ENCODE results near the gene RASAL1. TPM values are rescaled to one million over a fixed set of nuclear protein-coding genes. Genes with fewer than 3 reads are reported as not detected.

RASAL1 gene
- total and polyA plus RNA-seq, 4 experiments from 2014 or later = 0.10 to 1.4 (median 0.63) TPM

DNA sequence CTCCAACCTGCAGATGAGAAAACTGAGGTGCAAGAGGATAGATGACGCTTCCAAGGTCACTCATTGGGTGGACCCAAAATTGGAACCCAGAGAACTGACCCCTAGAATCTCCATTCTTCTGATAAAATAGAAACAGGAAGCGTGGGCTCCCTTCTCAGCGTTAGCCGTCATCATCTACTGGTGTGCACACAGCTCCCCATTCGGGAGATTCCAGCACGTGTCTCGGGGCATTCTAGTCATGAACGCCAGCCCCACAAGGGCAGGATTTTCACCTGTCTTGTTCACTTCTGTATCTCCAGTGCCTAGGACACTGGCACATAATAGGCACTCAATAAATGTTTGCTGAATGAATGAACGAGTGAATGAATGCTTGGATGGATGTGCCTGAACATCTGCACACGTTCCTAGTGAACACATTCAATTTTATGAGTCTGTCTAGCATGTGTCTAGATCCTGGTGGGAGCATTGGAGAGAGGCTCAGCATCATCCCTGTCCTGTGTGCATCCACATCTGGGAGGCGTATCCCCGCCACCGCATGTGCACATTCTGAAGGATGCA, 30.5 kb downstream of the RASAL1 start:
- ChIA-PET POLR2A (ENCODE audit: partially characterized antibody) (interaction anchor here (1.4 to 2.0 kb wide), 2 partner anchors 48 to 80 kb away, joined by 5 to 11 read pairs; partner anchors contain the start of genes DDX54 and RITA1), CTCF (ENCODE audit: partially characterized antibody) (interaction anchor here (10.1 kb wide), 1 partner anchor 58 kb away, joined by 139 read pairs; no protein-coding TSS in a partner anchor)
- H3K4me1 Mint-ChIP-seq = peaks cover 9 to 27% (median 15%) of the 10 kb centered on the region in 4 donors
- H3K4me3 ChIP-seq (ENCODE audit: low read length in 2 of 2) = no peak overlapping the region
- no peaks in the 10 kb centered on the region for H3K9me3 Mint-ChIP-seq
- intact Hi-C loops (cut with micrococcal nuclease) = loop anchor here (5.0 kb wide), 1 partner anchor 47 kb away; no protein-coding TSS in a partner anchor
- H3K27ac Mint-ChIP-seq = peak overlapping the region in 3 of 7 donors; percentile 18 to 74 (median 46)
- peak overlapping the region in 6 of 8 donors; percentile 15 to 62 (median 49) for H3K4me3 Mint-ChIP-seq
- peaks cover 0 to 1% of the 10 kb centered on the region in 2 donors for H3K27me3 Mint-ChIP-seq
- no peak overlapping the region for H3K27ac ChIP-seq (ENCODE audit: low read depth, low read length)
- H3K4me1 ChIP-seq (ENCODE audit: insufficient read depth, low read length) = peaks cover 6% of the 10 kb centered on the region
- H3K36me3 Mint-ChIP-seq = no peaks in the 10 kb centered on the region
- H3K36me3 ChIP-seq (ENCODE audit: insufficient read depth, low read length) = no peaks in the 10 kb centered on the region
- no peaks in the 10 kb centered on the region for H3K9me3 ChIP-seq (ENCODE audit: control insufficient read depth in 1 of 2, low read length in 2 of 2)
- H3K27me3 ChIP-seq (ENCODE audit: insufficient read depth, low read length) = no peaks in the 10 kb centered on the region
- no peak for DNase-seq

DNA sequence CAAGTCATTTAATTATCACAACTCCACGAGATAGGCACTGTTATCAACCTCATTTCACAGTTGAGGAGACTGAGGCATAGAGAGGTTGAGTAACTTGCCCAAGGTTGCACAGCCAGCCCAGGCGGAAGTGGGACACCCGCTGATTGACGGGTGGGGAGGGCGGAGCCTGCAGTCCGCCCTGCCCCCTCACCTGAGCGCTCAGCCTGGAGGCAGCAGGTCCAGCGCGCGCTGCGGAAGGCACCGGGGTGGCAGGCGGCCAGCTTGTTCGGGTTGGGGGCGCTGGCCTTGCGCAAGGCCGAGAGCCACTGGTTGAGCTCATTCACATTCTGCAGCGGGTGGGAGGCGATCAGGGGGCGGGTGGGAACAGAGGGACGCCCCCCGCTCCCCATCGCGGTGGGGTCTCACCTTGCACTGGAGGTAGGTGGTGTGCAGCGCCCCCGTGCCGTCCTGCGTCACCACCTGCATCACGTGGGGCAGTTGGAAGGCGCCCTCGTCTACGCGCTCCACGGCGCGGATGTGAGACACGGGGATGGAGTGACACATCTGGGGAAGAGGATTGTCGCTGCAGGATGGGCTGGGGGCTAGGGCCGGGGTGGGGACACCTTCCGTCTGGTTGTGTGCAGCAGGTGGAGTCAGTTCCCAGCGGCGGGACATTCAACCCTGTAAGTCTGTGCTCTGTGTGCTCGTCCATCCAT, 31.7 kb downstream of the RASAL1 start:
- ChIA-PET CTCF (ENCODE audit: partially characterized antibody) (interaction anchor here (0.6 to 10.1 kb wide), 6 partner anchors 8 to 89 kb away, joined by 3 to 139 read pairs (median 4); no protein-coding TSS in a partner anchor), POLR2A (ENCODE audit: partially characterized antibody) (interaction anchor here (0.7 to 2.0 kb wide), 5 partner anchors 17 to 126 kb away, joined by 3 to 11 read pairs (median 3); partner anchors contain the start of genes DDX54 and RITA1)
- Histone ChIP-seq H3K9me3 (ENCODE audit: control insufficient read depth in 1 of 2, low read length in 2 of 2) (no peaks in the 10 kb centered on the region), H3K27ac (ENCODE audit: low read depth, low read length) (peak overlapping the region; percentile 1), H3K4me3 (ENCODE audit: low read length in 2 of 2) (peak overlapping the region in 1 of 2 donors; percentile 64), H3K4me1 (ENCODE audit: insufficient read depth, low read length) (peaks cover 6% of the 10 kb centered on the region), H3K27me3 (ENCODE audit: insufficient read depth, low read length) (no peaks in the 10 kb centered on the region), H3K36me3 (ENCODE audit: insufficient read depth, low read length) (no peaks in the 10 kb centered on the region)
- intact Hi-C loops (cut with micrococcal nuclease) = loop anchor here (1.0 to 5.0 kb wide), 2 partner anchors 48 to 56 kb away; no protein-coding TSS in a partner anchor
- peaks cover 9 to 24% (median 14%) of the 10 kb centered on the region in 4 donors for H3K4me1 Mint-ChIP-seq
- peaks cover 0 to 1% of the 10 kb centered on the region in 2 donors for H3K27me3 Mint-ChIP-seq
- H3K4me3 Mint-ChIP-seq = peak overlapping the region; percentile 80 to 89 (median 86)
- no peaks in the 10 kb centered on the region for H3K9me3 Mint-ChIP-seq
- peak; percentile 67 to 78 (median 74) for DNase-seq
- peak overlapping the region; percentile 66 to 94 (median 87) for H3K27ac Mint-ChIP-seq
- H3K36me3 Mint-ChIP-seq = no peaks in the 10 kb centered on the region

DNA sequence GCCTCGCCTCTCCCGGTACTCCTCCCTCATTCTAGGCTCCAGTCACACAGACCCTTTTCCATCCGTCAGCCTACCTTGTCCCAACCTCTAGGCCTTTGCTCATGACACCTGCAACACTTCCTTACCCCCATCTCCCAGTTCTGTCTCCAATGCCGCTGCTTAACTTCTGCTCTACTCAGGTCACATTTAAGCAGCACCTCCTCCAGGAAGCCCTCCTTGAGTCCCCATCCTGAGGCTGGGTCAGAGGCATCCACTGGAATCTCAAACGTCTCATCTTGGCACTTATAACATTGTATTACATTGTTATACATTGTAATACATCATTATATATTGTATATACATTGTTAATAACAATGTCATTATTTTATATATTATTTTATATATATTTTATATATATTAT, 32.8 kb downstream of the RASAL1 start:
- Histone ChIP-seq H3K4me1 (ENCODE audit: insufficient read depth, low read length) (peaks cover 16% of the 10 kb centered on the region), H3K27ac (ENCODE audit: low read depth, low read length) (no peak overlapping the region), H3K9me3 (ENCODE audit: control insufficient read depth in 1 of 2, low read length in 2 of 2) (no peaks in the 10 kb centered on the region), H3K36me3 (ENCODE audit: insufficient read depth, low read length) (no peaks in the 10 kb centered on the region), H3K4me3 (ENCODE audit: low read length in 2 of 2) (no peak overlapping the region), H3K27me3 (ENCODE audit: insufficient read depth, low read length) (no peaks in the 10 kb centered on the region)
- no peaks in the 10 kb centered on the region for H3K36me3 Mint-ChIP-seq
- peaks cover 0 to 1% of the 10 kb centered on the region in 2 donors for H3K27me3 Mint-ChIP-seq
- no peak for DNase-seq
- H3K27ac Mint-ChIP-seq = peak overlapping the region in 3 of 7 donors; percentile 41 to 82 (median 75)
- CTCF ChIA-PET (ENCODE audit: partially characterized antibody) = interaction anchor here (1.0 to 10.1 kb wide), 3 partner anchors 51 to 72 kb away, joined by 4 to 139 read pairs (median 5); no protein-coding TSS in a partner anchor
- peak overlapping the region in 1 of 8 donors; percentile 22 for H3K4me3 Mint-ChIP-seq
- intact Hi-C loops (cut with micrococcal nuclease) = loop anchor here (1.0 to 5.0 kb wide), 2 partner anchors 49 to 55 kb away; no protein-coding TSS in a partner anchor
- no peaks in the 10 kb centered on the region for H3K9me3 Mint-ChIP-seq
- POLR2A ChIA-PET (ENCODE audit: partially characterized antibody) = interaction anchor here (0.7 kb wide), 1 partner anchor 15 kb away, joined by 3 read pairs; no protein-coding TSS in a partner anchor
- peaks cover 13 to 29% (median 22%) of the 10 kb centered on the region in 4 donors for H3K4me1 Mint-ChIP-seq

DNA sequence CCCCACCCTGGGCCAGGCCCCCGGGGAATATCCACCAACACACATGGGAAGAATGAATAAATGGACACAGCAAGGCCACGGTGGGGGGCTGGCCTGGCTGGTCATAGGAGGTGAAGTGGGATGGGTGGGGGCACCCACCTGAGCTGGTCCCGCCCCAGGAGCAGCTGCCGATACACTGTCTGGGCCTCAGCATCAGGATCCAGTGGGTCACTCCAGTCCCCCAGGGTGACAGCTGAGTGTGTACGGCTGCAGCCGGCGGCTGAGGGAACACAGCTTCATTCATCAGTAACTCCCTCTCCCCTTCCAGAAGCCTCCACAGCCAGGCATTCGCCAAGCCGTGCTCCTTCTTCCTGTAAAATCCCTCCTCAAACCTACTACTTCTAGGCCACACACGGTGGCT, 33.8 kb downstream of the RASAL1 start:
- Mint-ChIP-seq H3K4me1 (peaks cover 15 to 34% (median 20%) of the 10 kb centered on the region in 4 donors), H3K36me3 (peaks cover 0 to 3% of the 10 kb centered on the region in 2 donors), H3K27ac (peak overlapping the region in 1 of 7 donors; percentile 55), H3K9me3 (no peaks in the 10 kb centered on the region), H3K27me3 (peaks cover 0 to 1% of the 10 kb centered on the region in 2 donors), H3K4me3 (no peak overlapping the region)
- ChIA-PET CTCF (ENCODE audit: partially characterized antibody) (interaction anchor here (2.5 to 10.1 kb wide), 2 partner anchors 54 to 73 kb away, joined by 13 to 139 read pairs; no protein-coding TSS in a partner anchor), POLR2A (ENCODE audit: partially characterized antibody) (interaction anchor here (0.6 kb wide), 1 partner anchor 156 kb away, joined by 3 read pairs; no protein-coding TSS in a partner anchor)
- H3K4me1 ChIP-seq (ENCODE audit: insufficient read depth, low read length) = peaks cover 17% of the 10 kb centered on the region
- H3K4me3 ChIP-seq (ENCODE audit: low read length in 2 of 2) = no peak overlapping the region
- H3K36me3 ChIP-seq (ENCODE audit: insufficient read depth, low read length) = no peaks in the 10 kb centered on the region
- no peaks in the 10 kb centered on the region for H3K27me3 ChIP-seq (ENCODE audit: insufficient read depth, low read length)
- no peak for DNase-seq
- no peak overlapping the region for H3K27ac ChIP-seq (ENCODE audit: low read depth, low read length)
- intact Hi-C loops (cut with micrococcal nuclease) = loop anchor here (5.0 kb wide), 1 partner anchor 51 kb away; no protein-coding TSS in a partner anchor
- no peaks in the 10 kb centered on the region for H3K9me3 ChIP-seq (ENCODE audit: control insufficient read depth in 1 of 2, low read length in 2 of 2)

DNA sequence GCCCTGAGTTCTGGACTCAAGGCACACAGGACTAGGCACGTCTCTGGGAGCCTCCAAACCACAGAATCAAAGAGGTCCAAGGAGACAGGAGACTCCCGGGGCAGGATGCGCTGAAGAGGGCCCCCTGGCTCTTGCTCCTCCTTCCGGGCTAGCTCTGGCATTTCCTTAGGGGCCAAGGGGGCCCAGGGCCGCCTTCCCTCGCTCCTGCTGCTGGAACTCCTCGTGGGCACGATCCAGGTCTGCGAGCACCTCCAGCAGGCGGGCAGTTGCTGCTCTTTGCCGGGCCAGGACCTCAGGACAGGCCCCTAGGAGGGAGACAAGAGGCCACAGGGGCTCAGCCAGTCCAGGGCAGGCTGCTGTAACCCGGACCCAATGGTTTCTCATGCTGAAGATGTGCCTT, 35.8 kb downstream of the RASAL1 start:
- Mint-ChIP-seq H3K27me3 (peaks cover 0 to 1% of the 10 kb centered on the region in 2 donors), H3K36me3 (peaks cover 0 to 8% of the 10 kb centered on the region in 2 donors), H3K4me3 (no peak overlapping the region), H3K27ac (no peak overlapping the region), H3K9me3 (no peaks in the 10 kb centered on the region), H3K4me1 (peaks cover 18 to 41% (median 23%) of the 10 kb centered on the region in 4 donors)
- no peak overlapping the region for H3K4me3 ChIP-seq (ENCODE audit: low read length in 2 of 2)
- POLR2A ChIA-PET (ENCODE audit: partially characterized antibody) = no interaction called here
- H3K4me1 ChIP-seq (ENCODE audit: insufficient read depth, low read length) = peaks cover 17% of the 10 kb centered on the region
- intact Hi-C loops (cut with micrococcal nuclease) = loop anchor here (2.0 to 10.0 kb wide), 3 partner anchors 53 to 105 kb away; no protein-coding TSS in a partner anchor
- DNase-seq = no peak
- H3K27ac ChIP-seq (ENCODE audit: low read depth, low read length) = no peak overlapping the region
- CTCF ChIA-PET (ENCODE audit: partially characterized antibody) = interaction anchor here (2.1 to 10.1 kb wide), 5 partner anchors 10 to 199 kb away, joined by 8 to 139 read pairs (median 15); partner anchors contain the start of gene DTX1
- H3K36me3 ChIP-seq (ENCODE audit: insufficient read depth, low read length) = no peaks in the 10 kb centered on the region
- no peaks in the 10 kb centered on the region for H3K9me3 ChIP-seq (ENCODE audit: control insufficient read depth in 1 of 2, low read length in 2 of 2)
- no peaks in the 10 kb centered on the region for H3K27me3 ChIP-seq (ENCODE audit: insufficient read depth, low read length)

DNA sequence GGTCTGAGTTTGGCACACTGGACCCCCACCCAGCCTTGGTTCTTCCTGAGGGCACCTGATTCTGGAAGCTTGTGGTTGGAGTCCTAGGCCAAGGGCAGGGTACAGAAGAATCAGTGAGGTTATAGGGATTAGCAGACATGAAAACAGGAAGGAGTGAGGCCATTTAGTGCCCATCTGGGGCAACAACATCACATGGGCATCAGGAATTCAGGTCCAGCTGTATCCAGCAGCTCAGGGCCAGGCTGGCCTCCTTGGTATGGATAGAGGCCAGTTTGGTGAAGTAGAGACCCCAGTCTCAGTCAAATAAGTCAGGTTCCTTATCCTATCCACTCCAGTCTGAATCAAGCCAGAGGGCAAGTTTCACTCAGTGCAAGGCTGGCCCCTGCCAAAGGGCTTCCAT, 36.2 kb downstream of the RASAL1 start:
- Histone ChIP-seq H3K27me3 (ENCODE audit: insufficient read depth, low read length) (no peaks in the 10 kb centered on the region), H3K4me1 (ENCODE audit: insufficient read depth, low read length) (peaks cover 17% of the 10 kb centered on the region), H3K27ac (ENCODE audit: low read depth, low read length) (no peak overlapping the region), H3K4me3 (ENCODE audit: low read length in 2 of 2) (no peak overlapping the region), H3K9me3 (ENCODE audit: control insufficient read depth in 1 of 2, low read length in 2 of 2) (no peaks in the 10 kb centered on the region), H3K36me3 (ENCODE audit: insufficient read depth, low read length) (no peaks in the 10 kb centered on the region)
- Mint-ChIP-seq H3K9me3 (no peaks in the 10 kb centered on the region), H3K27me3 (peaks cover 0 to 1% of the 10 kb centered on the region in 2 donors), H3K36me3 (peaks cover 0 to 8% of the 10 kb centered on the region in 2 donors), H3K4me1 (peaks cover 17 to 41% (median 21%) of the 10 kb centered on the region in 4 donors), H3K4me3 (no peak overlapping the region), H3K27ac (no peak overlapping the region)
- DNase-seq = no peak
- ChIA-PET POLR2A (ENCODE audit: partially characterized antibody) (no interaction called here), CTCF (ENCODE audit: partially characterized antibody) (interaction anchor here (0.9 to 10.1 kb wide), 12 partner anchors 10 to 199 kb away, joined by 3 to 139 read pairs (median 6); partner anchors contain the start of gene DTX1)
- intact Hi-C loops (cut with micrococcal nuclease) = loop anchor here (2.0 to 10.0 kb wide), 2 partner anchors 75 to 105 kb away; no protein-coding TSS in a partner anchor

All from CD4-positive, alpha-beta memory T cell (primary cell).